ENCODE results near the gene SLC25A2. TPM values are rescaled to one million over a fixed set of nuclear protein-coding genes. Genes with fewer than 3 reads are reported as not detected.

Gene SLC25A2
- total and polyA plus RNA-seq, 2 of the 8 experiments (the other 6 are each of a cell fraction or from before 2014, with no cell fraction given): not detected

DNA sequence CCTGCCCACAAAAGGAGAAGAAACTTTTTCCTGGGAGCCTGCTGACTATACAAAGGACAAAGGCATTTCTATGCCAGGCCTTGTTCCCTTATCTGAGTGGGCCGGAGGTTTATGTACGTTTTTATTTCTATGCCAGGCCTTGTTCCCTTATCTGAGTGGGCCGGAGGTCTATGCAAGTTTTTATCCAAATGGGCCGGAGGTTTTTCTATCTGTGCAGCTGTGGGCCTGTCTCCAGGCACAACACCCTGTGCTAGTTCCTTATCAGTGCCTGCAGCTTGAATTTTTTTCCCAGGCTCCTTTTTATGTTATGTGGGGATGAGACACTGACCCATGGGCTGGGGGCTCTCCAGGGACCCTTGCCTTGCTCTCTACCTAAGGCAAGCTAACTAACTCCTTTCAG lies 5.5 kb downstream of the SLC25A2 start (continued):
- TF ChIP-seq, protein P1, sequence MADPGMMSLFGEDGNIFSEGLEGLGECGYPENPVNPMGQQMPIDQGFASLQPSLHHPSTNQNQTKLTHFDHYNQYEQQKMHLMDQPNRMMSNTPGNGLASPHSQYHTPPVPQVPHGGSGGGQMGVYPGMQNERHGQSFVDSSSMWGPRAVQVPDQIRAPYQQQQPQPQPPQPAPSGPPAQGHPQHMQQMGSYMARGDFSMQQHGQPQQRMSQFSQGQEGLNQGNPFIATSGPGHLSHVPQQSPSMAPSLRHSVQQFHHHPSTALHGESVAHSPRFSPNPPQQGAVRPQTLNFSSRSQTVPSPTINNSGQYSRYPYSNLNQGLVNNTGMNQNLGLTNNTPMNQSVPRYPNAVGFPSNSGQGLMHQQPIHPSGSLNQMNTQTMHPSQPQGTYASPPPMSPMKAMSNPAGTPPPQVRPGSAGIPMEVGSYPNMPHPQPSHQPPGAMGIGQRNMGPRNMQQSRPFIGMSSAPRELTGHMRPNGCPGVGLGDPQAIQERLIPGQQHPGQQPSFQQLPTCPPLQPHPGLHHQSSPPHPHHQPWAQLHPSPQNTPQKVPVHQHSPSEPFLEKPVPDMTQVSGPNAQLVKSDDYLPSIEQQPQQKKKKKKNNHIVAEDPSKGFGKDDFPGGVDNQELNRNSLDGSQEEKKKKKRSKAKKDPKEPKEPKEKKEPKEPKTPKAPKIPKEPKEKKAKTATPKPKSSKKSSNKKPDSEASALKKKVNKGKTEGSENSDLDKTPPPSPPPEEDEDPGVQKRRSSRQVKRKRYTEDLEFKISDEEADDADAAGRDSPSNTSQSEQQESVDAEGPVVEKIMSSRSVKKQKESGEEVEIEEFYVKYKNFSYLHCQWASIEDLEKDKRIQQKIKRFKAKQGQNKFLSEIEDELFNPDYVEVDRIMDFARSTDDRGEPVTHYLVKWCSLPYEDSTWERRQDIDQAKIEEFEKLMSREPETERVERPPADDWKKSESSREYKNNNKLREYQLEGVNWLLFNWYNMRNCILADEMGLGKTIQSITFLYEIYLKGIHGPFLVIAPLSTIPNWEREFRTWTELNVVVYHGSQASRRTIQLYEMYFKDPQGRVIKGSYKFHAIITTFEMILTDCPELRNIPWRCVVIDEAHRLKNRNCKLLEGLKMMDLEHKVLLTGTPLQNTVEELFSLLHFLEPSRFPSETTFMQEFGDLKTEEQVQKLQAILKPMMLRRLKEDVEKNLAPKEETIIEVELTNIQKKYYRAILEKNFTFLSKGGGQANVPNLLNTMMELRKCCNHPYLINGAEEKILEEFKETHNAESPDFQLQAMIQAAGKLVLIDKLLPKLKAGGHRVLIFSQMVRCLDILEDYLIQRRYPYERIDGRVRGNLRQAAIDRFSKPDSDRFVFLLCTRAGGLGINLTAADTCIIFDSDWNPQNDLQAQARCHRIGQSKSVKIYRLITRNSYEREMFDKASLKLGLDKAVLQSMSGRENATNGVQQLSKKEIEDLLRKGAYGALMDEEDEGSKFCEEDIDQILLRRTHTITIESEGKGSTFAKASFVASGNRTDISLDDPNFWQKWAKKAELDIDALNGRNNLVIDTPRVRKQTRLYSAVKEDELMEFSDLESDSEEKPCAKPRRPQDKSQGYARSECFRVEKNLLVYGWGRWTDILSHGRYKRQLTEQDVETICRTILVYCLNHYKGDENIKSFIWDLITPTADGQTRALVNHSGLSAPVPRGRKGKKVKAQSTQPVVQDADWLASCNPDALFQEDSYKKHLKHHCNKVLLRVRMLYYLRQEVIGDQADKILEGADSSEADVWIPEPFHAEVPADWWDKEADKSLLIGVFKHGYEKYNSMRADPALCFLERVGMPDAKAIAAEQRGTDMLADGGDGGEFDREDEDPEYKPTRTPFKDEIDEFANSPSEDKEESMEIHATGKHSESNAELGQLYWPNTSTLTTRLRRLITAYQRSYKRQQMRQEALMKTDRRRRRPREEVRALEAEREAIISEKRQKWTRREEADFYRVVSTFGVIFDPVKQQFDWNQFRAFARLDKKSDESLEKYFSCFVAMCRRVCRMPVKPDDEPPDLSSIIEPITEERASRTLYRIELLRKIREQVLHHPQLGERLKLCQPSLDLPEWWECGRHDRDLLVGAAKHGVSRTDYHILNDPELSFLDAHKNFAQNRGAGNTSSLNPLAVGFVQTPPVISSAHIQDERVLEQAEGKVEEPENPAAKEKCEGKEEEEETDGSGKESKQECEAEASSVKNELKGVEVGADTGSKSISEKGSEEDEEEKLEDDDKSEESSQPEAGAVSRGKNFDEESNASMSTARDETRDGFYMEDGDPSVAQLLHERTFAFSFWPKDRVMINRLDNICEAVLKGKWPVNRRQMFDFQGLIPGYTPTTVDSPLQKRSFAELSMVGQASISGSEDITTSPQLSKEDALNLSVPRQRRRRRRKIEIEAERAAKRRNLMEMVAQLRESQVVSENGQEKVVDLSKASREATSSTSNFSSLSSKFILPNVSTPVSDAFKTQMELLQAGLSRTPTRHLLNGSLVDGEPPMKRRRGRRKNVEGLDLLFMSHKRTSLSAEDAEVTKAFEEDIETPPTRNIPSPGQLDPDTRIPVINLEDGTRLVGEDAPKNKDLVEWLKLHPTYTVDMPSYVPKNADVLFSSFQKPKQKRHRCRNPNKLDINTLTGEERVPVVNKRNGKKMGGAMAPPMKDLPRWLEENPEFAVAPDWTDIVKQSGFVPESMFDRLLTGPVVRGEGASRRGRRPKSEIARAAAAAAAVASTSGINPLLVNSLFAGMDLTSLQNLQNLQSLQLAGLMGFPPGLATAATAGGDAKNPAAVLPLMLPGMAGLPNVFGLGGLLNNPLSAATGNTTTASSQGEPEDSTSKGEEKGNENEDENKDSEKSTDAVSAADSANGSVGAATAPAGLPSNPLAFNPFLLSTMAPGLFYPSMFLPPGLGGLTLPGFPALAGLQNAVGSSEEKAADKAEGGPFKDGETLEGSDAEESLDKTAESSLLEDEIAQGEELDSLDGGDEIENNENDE (IDR thresholded peaks at IDR 0.05; ENCODE audit: insufficient replicate concordance, low read length): no peak
- TF ChIP-seq FOSL1 (IDR thresholded peaks at IDR 0.05; ENCODE audit: insufficient read depth, low read depth, low read length) (no peak), RBBP5 (IDR thresholded peaks at IDR 0.05; ENCODE audit: borderline replicate concordance, low read depth, low read length) (no peak), GABPA (IDR thresholded peaks at IDR 0.05; ENCODE audit: borderline replicate concordance, insufficient read depth, low read length) (no peak), SAP30 (IDR thresholded peaks at IDR 0.05; ENCODE audit: insufficient read depth, insufficient replicate concordance, low read length) (no peak), CREB1 (IDR thresholded peaks at IDR 0.05) (no peak), JUN (IDR thresholded peaks at IDR 0.05; ENCODE audit: low read depth, low read length) (no peak), EP300 (IDR thresholded peaks at IDR 0.05; ENCODE audit: borderline replicate concordance in 1 of 2, low read depth in 2 of 2, low read length in 2 of 2) (no peak), SIRT6 (IDR thresholded peaks at IDR 0.05; ENCODE audit: low read length) (no peak), POLR2AphosphoS5 (IDR thresholded peaks at IDR 0.05; ENCODE audit: low read depth, low read length) (no peak), CHD2 (IDR thresholded peaks at IDR 0.05; ENCODE audit: low read length) (no peak)
- TF ChIP-seq, protein P2, sequence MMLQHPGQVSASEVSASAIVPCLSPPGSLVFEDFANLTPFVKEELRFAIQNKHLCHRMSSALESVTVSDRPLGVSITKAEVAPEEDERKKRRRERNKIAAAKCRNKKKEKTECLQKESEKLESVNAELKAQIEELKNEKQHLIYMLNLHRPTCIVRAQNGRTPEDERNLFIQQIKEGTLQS (IDR thresholded peaks at IDR 0.05; ENCODE audit: insufficient read depth, low read depth, low read length): no peak

Data from H1 (cell line).